Measurements from ENCODE around the gene MBD5.

The MBD5 gene

GRCh38 chr2:148490840-148491439 lies 470.0 kb downstream of the MBD5 start:
- no peak for DNase-seq

GRCh38 chr2:148493822-148494563 lies 473.1 kb downstream of the MBD5 start:
- no peak for DNase-seq

GRCh38 chr2:148495586-148495985 lies 474.7 kb downstream of the MBD5 start:
- no peak for DNase-seq

- no peak for DNase-seq
Measured at GRCh38 chr2:148501545-148501944, 480.7 kb downstream of the MBD5 start.

GRCh38 chr2:148503516-148503915 lies 482.6 kb downstream of the MBD5 start:
- no peak for DNase-seq

- DNase-seq: no peak
Measured at GRCh38 chr2:148507970-148508369, 487.1 kb downstream of the MBD5 start.

- no peak for DNase-seq
Measured at GRCh38 chr2:148508878-148509287, 488.0 kb downstream of the MBD5 start.

GRCh38 chr2:148509288-148509902 lies 488.5 kb downstream of the MBD5 start:
- DNase-seq: peak; percentile 6 to 21

GRCh38 chr2:148511883-148512282 lies 491.0 kb downstream of the MBD5 start:
- no peak for DNase-seq

- DNase-seq: no peak
Measured at GRCh38 chr2:148512501-148512900, 491.6 kb downstream of the MBD5 start.

- no peak for DNase-seq
Measured at GRCh38 chr2:148513427-148513826, 492.5 kb downstream of the MBD5 start.

- DNase-seq: no peak
Measured at GRCh38 chr2:148515120-148515519, 494.2 kb downstream of the MBD5 start.

- no peak for DNase-seq
Measured at GRCh38 chr2:148515976-148516375, 495.1 kb downstream of the MBD5 start.

- DNase-seq: no peak
Measured at GRCh38 chr2:148517296-148517695, 496.4 kb downstream of the MBD5 start.

GRCh38 chr2:148517822-148518221 lies 496.9 kb downstream of the MBD5 start:
- DNase-seq: no peak

GRCh38 chr2:148519013-148519412 lies 498.1 kb downstream of the MBD5 start:
- no peak for DNase-seq

- DNase-seq: no peak
Measured at GRCh38 chr2:148521181-148521580, 500.3 kb downstream of the MBD5 start.

- DNase-seq: no peak
Measured at GRCh38 chr2:148523315-148523714, 502.4 kb downstream of the MBD5 start.

- no peak for DNase-seq
Measured at GRCh38 chr2:148524519-148524919, 503.6 kb downstream of the MBD5 start.

- DNase-seq: no peak
Measured at GRCh38 chr2:148525130-148525529, 504.2 kb downstream of the MBD5 start.

GRCh38 chr2:148526509-148527346 lies 505.8 kb downstream of the MBD5 start:
- DNase-seq: no peak

- no peak for DNase-seq
Measured at GRCh38 chr2:148527488-148528340, 506.8 kb downstream of the MBD5 start.
